ENCODE data around the gene DOP1A.

Gene DOP1A

GRCh38 chr6:83169511-83169910, 102.0 kb downstream of the DOP1A start:
- no peak overlapping the region for H3K4me3 ChIP-seq (ENCODE audit: low read depth, low read length)
- in situ Hi-C loops (cut with HindIII; ENCODE audit: low sequenced_read_pairs), result loop anchor here (5.0 kb wide), 1 partner anchor 37 kb away; no protein-coding TSS in a partner anchor
- no peak for DNase-seq (ENCODE audit: low read depth)
- TF ChIP-seq, protein P1, sequence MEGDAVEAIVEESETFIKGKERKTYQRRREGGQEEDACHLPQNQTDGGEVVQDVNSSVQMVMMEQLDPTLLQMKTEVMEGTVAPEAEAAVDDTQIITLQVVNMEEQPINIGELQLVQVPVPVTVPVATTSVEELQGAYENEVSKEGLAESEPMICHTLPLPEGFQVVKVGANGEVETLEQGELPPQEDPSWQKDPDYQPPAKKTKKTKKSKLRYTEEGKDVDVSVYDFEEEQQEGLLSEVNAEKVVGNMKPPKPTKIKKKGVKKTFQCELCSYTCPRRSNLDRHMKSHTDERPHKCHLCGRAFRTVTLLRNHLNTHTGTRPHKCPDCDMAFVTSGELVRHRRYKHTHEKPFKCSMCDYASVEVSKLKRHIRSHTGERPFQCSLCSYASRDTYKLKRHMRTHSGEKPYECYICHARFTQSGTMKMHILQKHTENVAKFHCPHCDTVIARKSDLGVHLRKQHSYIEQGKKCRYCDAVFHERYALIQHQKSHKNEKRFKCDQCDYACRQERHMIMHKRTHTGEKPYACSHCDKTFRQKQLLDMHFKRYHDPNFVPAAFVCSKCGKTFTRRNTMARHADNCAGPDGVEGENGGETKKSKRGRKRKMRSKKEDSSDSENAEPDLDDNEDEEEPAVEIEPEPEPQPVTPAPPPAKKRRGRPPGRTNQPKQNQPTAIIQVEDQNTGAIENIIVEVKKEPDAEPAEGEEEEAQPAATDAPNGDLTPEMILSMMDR (IDR thresholded peaks at IDR 0.05; ENCODE audit: low read depth, low read length, missing control alignments), result no peak

DNA sequence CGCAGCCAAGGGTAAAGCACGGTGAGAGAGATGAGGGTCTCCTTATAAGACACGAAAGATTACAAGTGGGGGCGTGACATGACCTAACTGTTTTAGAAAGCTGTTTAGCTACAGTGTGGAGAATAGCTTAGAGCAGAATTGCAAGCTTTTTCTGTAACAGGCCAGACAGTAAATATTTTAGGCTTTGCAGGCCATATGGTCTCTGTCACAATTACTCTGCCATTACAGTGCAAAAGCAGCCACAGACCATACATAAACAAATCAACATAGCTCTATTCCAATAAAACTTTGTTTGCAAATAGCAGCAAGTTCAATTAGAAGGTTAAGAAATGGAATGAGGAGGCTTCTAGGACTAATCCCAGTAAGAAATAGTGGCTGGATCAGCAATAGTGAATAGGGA, 108.8 kb downstream of the DOP1A start:
- TF ChIP-seq, protein P1 (IDR thresholded peaks at IDR 0.05; ENCODE audit: low read depth, low read length, missing control alignments), result no peak
- in situ Hi-C loops (cut with HindIII; ENCODE audit: low sequenced_read_pairs), result no loop called here
- DNase-seq (ENCODE audit: low read depth), result no peak
- no peak overlapping the region for H3K4me3 ChIP-seq (ENCODE audit: low read depth, low read length)

GRCh38 chr6:83180426-83180950, 113.0 kb downstream of the DOP1A start:
- in situ Hi-C loops (cut with HindIII; ENCODE audit: low sequenced_read_pairs), result no loop called here

DNA sequence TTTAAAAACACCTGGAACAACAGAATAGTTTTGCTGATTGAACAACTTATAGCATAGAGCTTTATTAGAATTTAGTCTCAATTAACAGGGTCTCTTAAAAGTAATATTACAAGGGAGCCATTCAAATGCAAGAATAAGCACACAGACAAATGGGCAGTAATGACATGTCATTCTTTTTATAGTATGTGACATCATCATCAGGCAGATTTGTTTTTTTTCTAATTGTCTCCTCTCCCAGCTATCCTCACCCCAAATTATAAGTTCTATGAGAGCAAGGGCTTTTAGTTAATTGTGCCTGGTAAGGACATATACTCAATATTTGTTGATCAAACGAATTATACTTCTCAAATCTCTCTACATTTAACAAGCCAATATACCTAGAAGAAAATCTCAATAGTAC, 114.6 kb downstream of the DOP1A start:
- in situ Hi-C loops (cut with HindIII; ENCODE audit: low sequenced_read_pairs), result no loop called here
- DNase-seq (ENCODE audit: low read depth), result no peak
- H3K4me3 ChIP-seq (ENCODE audit: low read depth, low read length), result no peak overlapping the region
- TF ChIP-seq, protein P1 (IDR thresholded peaks at IDR 0.05; ENCODE audit: low read depth, low read length, missing control alignments), result no peak

More at GRCh38 chr6:83180426-83180950, 113.0 kb downstream of the DOP1A start:
- H3K4me3 ChIP-seq (ENCODE audit: low read depth, low read length), result no peak overlapping the region
- DNase-seq (ENCODE audit: low read depth), result no peak
- TF ChIP-seq, protein P1 (IDR thresholded peaks at IDR 0.05; ENCODE audit: low read depth, low read length, missing control alignments), result no peak

- no peak for DNase-seq (ENCODE audit: low read depth)
- in situ Hi-C loops (cut with HindIII; ENCODE audit: low sequenced_read_pairs), result no loop called here
- no peak overlapping the region for H3K4me3 ChIP-seq (ENCODE audit: low read depth, low read length)
- TF ChIP-seq, protein P1 (IDR thresholded peaks at IDR 0.05; ENCODE audit: low read depth, low read length, missing control alignments), result no peak
These were observed 115.8 kb downstream of the DOP1A start for GRCh38 chr6:83183082-83183828.

DNA sequence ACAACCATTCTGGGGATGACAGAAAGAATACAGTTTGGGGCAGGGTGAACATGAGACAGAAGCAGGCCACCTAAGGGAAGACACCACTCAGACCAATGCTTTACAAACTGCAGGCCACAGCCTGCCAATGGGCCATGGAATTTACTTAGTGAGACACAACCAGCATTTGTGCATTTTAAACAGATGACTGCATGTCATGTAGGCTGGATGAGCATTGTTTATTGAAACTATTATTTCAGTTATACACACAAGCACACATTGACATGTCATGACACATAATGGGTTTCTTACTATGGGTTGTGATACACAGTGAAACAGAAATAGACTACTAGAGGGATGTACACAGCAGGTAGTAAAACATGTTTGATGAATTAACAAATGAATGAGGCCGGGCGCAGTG, 117.6 kb downstream of the DOP1A start:
- in situ Hi-C loops (cut with HindIII; ENCODE audit: low sequenced_read_pairs), result no loop called here
- TF ChIP-seq, protein P1 (IDR thresholded peaks at IDR 0.05; ENCODE audit: low read depth, low read length, missing control alignments), result no peak

More for the DNA sequence above, 117.6 kb downstream of the DOP1A start:
- H3K4me3 ChIP-seq (ENCODE audit: low read depth, low read length), result no peak overlapping the region
- DNase-seq (ENCODE audit: low read depth), result no peak
